NCI-H187 (cell line): ENCODE results near the gene GAL3ST2.
"Not testable (repeated sequence)": the region's sequence is repeated elsewhere in the genome, so short reads cannot be mapped to it uniquely, and the experiment has no call there.

ENCODE experiments used
- DNase-seq, 2 experiments: peaks; one replicate each; lab custom pipeline; 2025; lab: John Stamatoyannopoulos, UW

The GAL3ST2 gene

DNA sequence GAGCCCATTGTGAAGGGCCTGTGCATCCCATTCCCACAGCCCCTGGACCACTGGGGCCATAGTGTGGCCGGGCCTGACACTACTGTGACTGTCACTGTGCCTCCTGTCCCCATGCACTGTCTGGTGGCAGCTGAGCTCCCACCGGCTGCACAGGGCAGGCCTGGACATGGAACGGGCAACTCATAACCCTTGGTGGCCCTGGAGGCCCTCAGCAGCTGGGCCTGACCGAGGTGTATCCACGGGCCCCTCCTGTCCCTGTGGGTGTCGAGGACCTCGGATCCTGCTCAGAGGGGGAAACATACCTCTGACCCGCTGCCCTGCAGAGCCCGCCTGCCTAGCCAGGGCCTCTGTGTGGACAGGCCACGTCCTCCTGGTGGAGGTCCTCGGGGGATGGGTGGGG, 7.8 kb upstream of the GAL3ST2 start:
- DNase-seq: no peak

- no peak for DNase-seq
Observed at GRCh38 chr2:241769819-241770184, 6.8 kb upstream of the GAL3ST2 start.

- no peak for DNase-seq
Observed at GRCh38 chr2:241770185-241770935, 6.3 kb upstream of the GAL3ST2 start.

DNA sequence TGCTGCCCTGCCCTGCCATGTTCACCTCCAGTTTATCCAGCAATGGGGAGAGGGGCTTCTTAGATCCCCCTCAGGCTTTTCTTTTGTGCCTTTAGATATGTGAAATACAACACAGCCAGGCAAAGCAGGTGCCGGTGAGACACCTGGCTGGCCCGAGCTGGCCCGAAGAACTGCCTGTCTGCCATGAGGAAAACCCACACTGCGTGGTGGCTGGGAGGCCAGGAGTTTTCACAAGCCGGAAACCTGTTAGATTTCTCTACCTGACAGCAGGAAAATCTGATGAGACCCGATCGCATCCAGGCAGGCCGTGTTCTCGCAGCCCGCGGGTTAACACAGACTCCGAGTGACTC, 5.7 kb upstream of the GAL3ST2 start:
- no peak for DNase-seq

DNA sequence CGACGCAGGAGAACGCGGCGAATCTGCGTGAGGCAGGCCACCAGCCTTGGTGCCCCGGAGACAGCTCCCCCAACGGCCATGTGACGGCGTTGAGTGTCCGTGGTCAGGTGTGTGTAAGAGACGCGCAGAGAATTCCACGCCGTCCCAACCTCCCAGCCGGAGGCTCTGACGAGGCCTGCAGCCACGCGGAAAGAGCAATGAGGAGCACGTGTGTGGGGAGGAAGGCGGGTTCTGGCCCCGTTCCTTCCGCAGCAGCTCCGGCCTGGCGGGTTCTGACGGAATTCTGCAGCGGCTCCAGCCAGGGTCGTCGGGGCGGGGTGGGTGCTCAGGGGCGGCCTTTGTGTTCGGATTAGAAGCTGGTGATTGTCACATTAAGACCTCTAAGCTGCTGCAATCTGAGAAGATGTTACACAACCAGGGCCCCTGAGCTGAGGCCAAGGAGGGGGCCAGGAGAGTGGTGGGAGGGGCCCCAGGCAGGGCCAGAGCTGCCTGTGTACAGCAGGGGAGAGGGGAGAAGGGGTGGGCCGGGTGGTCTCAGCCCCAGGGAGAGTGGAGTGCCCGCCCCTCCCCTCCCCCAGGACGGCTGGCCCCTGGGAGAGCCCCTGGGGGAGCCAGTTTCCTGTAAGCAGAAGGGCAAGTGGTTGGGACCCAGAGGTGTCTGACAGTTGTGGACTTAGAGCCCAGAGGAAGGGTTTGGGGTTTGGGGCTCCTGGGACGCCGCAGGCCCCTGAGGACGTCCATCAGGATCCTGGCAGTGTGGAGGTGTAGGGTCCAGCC, 5.1 kb upstream of the GAL3ST2 start:
- no peak for DNase-seq

GRCh38 chr2:241772063-241772499, 4.5 kb upstream of the GAL3ST2 start:
- no peak for DNase-seq

- DNase-seq: no peak
Observed at GRCh38 chr2:241773511-241774418, 2.9 kb upstream of the GAL3ST2 start.

DNA sequence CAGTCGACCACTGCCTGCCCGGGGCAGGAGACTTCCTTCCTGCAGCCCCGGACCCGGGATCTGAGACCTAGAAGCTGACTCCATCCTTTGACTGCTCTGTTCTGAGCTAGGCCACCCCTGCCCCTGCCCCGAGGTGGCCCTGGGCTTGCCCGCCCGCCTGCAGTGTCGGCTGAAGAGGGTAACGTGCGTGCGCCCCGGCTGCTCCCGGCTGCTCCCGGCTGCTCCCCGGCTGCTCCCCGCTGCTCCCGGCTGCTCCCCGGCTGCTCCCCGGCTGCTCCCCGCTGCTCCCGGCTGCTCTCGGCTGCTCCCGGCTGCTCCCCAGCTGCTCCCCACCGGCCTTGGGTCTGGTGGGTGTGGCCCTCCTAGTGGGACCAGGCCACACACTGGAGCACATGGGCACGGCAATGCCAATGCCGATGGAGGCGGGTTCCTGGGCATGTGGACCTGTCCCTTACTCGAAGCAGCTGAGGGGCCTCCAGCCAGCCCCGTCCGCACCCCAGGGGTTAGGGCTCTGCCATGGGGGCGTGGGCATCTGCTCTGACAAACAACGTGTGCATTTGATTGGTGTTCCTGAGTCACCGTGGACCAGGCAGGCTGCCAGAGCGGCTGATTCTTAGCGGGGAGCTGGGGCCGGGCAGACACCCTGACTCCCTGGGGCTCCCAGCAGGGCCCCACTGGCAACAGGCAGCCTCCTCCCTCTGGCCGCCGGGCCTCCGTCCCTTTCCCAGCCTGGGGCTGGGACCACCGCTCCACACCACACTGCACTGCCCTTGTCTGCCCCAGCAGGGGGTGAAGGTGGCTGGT, 2.0 kb upstream of the GAL3ST2 start:
- no peak for DNase-seq

DNA sequence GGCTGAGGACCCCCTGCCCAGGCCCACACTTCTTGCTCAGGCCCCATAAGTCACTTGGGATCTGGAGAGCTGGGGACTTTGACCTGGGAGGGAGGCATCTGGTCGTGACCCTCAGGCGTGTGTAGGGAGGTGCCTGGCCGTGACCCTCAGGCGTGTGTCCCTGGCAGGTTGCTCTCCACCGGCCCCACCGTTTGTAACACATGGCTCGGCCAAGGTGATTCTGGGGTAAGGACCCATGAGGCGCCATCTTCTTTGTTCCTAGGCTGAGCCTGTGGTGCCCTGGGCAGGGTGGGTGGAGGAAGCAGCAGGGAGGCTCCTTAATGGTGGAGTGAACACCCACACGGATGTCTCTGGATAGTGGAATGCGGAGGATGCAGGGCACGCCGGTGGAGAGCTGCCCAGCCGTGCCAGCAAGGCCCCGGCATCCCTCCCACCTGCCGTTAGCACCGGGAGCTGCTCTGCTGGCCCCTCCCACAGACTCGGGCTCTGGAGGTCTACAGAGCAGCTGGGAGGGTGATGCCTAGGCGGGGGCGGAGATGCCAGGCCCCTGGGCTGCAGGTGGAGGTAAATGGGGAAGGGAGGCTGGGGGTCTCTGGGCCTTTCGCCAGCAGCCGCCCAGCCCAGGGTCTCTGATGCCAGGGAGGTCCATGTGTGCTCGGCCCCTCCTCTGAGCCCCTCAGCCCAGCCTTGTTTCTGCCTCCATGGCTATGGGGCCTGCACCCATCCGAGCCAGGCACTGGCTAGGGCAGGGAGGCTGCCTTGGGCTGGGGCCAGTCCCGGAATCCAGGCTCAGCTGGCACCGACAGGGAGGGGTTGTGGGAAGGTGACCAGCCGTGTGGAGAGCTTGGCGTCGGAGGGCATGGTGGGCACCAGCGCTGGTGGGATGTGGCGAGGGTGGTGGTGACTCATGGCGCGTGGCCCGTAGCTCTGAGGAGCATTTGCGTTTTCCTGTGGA, 1.1 kb upstream of the GAL3ST2 start:
- no peak for DNase-seq

- no peak for DNase-seq
Observed at GRCh38 chr2:241777170-241777685, 606 bp downstream of the GAL3ST2 start.

DNA sequence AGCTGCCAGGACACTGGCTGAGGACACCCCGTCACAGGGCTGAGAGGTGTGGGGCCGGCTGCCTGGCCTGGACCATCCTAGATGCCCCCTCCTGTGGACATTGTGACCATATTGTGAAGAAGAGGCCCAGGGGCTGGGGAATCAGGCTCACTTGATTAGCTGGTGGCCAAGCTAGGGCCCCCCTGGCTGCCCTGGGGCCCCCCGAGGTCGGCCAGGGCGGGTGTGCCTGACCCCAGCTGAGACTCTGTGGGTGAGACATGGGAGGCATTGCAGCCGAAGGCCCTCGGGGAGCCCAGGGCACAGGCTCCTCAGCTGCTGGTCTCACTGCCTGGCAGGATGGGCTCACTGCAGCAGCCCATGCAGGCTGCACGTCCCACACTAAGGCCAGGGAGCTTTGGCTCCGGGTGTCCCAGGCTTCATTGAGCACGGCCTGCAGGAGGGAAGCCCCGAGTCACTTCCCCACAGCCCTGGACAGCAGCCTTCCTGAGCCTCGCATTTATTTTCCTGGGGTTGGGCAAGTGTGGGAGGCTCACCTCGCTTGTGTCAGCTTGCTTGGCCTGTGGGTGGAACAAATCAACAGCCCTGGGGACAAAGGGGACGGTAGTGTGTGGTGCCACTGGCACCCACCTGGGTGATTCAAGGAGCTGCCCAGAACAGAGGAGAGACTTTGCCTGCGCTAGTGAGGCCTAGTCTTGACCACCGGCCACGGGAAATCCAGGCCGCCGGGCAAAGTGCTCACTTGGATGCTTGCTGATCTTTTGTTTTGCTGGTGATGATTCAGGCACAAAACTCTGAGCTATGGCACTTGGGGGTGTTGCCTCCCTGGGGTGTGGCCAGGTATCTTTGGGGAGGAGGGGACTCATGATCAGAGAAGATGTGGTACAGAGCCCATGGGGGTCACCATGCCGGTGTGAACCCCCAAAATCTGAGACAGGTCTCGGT, 1.3 kb downstream of the GAL3ST2 start:
- no peak for DNase-seq

- DNase-seq: no peak
Observed at GRCh38 chr2:241780939-241781569, 4.4 kb downstream of the GAL3ST2 start.

DNA sequence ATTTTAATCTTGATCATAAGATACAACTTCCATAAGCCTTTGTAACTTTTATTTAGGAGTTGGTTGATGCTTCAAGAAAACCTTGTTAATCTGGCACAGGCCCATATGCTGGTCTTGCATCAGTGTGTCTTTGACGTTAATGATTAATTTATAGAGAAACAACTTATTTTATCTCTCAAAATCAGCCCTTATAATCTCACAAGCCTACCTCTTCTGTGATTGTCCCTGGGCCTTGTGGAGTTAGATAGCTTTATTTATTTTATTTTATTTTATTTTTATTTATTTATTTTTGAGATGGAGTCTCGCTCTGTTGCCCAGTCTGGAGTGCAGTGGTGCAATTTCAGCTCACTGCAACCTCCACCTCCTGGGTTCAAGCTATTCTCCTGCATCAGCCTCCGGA, 5.4 kb downstream of the GAL3ST2 start:
- DNase-seq: not testable (repeated sequence)

- DNase-seq: no peak
Observed at GRCh38 chr2:241788135-241788534, 11.5 kb downstream of the GAL3ST2 start.

DNA sequence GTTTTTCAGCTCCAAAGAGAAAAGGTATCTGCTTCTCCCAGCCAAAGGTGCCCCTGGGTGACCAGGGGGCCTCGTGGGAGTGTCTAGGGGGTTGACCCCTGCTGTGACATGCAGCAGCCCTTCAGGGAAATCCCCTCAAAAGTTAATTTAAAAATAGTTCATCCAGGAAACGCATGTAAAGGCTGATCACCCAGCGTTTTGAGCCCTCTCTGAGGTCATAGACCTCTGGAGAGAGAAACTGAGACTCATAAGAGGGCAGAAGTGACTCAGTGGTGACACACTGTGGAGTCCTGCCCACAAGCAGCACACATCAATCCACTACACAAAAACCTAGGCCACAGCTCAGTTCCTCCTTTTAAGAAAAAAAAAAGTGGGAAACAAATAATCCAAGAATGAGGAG, 11.9 kb downstream of the GAL3ST2 start:
- no peak for DNase-seq

DNA sequence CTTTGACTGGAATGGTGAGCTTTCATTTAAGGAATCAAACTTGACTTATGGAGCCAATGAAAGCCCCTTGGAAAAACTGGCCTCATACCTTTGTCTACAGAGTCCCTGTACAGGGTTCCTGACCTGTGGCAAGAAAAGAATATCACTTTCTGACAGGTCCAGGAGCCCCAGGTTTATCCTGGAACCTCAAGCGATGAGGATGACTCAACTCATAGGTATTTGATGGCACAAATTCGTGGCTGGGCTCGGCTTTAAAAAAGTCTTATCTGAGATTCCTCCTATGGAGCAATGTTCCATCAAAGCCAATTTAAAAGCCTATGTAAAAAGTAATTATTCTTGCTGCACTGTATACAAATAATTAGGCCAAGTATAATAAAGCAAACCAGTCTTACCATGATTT, 14.8 kb downstream of the GAL3ST2 start:
- not testable (repeated sequence) for DNase-seq

DNA sequence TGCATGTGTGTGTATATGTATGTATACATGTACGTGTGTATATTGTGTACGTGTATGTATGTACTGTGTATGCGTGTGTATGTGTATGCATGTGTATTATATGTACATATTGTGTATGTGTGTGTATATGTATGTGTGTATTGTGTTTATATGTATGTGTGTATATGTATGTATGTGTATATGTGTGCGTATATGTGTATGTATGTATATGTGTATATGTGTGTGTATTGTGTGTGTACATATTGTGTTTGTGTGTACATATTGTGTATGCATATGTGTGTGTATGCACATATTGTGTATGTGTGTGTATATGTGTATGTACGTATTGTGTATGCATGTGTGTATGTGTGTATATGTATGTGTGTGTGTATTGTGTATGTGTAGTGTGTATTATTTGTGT, 16.8 kb downstream of the GAL3ST2 start:
- no peak for DNase-seq

GRCh38 chr2:241794250-241794823, 17.7 kb downstream of the GAL3ST2 start:
- DNase-seq: no peak
